ENCODE results near the gene HSH2D. TPM values are rescaled to one million over a fixed set of nuclear protein-coding genes. Genes with fewer than 3 reads are reported as not detected.
A peak's percentile ranks its signal among the peaks of the same experiment; 100 is the strongest.

The HSH2D gene
- total and polyA plus RNA-seq, 2 of the 13 experiments (the other 11 are each of a cell fraction or from before 2014, with no cell fraction given): 0.69 to 3.2 TPM

- TF ChIP-seq ZNF431 (CRISPR knock-in tag; IDR thresholded peaks at IDR 0.05; ENCODE audit: borderline replicate concordance, low read depth) (0 out of 2 replicates have a peak, but pooled peaks have one; percentile 62), AGO2 (optimal IDR thresholded peaks at IDR 0.05; ENCODE audit: low read depth, low read length) (peak; percentile 74), HNF1B (CRISPR knock-in tag; IDR thresholded peaks at IDR 0.05) (0 out of 2 replicates have a peak, but pooled peaks have one; percentile 34), ZNF34 (CRISPR knock-in tag; IDR thresholded peaks at IDR 0.05; ENCODE audit: borderline replicate concordance) (no peak), XRCC5 (optimal IDR thresholded peaks at IDR 0.05; ENCODE audit: low read length) (peak; percentile 66), JUND (CRISPR knock-in tag; IDR thresholded peaks at IDR 0.05) (no peak), JARID2 (CRISPR knock-in tag; IDR thresholded peaks at IDR 0.05; ENCODE audit: insufficient replicate concordance) (peak; percentile 42), ZSCAN30 (CRISPR knock-in tag; IDR thresholded peaks at IDR 0.05) (no peak), THAP7 (CRISPR knock-in tag; IDR thresholded peaks at IDR 0.05) (peak; percentile 87), RFX1 (IDR thresholded peaks at IDR 0.05) (peak; percentile 88), ZNF550 (CRISPR knock-in tag; IDR thresholded peaks at IDR 0.05; ENCODE audit: borderline replicate concordance) (no peak), AKNA (CRISPR knock-in tag; IDR thresholded peaks at IDR 0.05; ENCODE audit: borderline replicate concordance) (no peak), ZNF10 (CRISPR knock-in tag; IDR thresholded peaks at IDR 0.05; ENCODE audit: borderline replicate concordance, low read depth) (no peak), NFIC (IDR thresholded peaks at IDR 0.05; ENCODE audit: low read length) (no peak), HINFP (CRISPR knock-in tag; IDR thresholded peaks at IDR 0.05; ENCODE audit: low read depth) (peak; percentile 38; the same call in 1 of the 2 replicates), CCAR2 (optimal IDR thresholded peaks at IDR 0.05; ENCODE audit: low read depth, low read length) (no peak)
Observed at GRCh38 chr19:16197622-16198369, 54.3 kb downstream of the HSH2D start, which contains the start of gene AP1M1 (continued).
